ENCODE data around the gene EMC9.

The EMC9 gene

DNA sequence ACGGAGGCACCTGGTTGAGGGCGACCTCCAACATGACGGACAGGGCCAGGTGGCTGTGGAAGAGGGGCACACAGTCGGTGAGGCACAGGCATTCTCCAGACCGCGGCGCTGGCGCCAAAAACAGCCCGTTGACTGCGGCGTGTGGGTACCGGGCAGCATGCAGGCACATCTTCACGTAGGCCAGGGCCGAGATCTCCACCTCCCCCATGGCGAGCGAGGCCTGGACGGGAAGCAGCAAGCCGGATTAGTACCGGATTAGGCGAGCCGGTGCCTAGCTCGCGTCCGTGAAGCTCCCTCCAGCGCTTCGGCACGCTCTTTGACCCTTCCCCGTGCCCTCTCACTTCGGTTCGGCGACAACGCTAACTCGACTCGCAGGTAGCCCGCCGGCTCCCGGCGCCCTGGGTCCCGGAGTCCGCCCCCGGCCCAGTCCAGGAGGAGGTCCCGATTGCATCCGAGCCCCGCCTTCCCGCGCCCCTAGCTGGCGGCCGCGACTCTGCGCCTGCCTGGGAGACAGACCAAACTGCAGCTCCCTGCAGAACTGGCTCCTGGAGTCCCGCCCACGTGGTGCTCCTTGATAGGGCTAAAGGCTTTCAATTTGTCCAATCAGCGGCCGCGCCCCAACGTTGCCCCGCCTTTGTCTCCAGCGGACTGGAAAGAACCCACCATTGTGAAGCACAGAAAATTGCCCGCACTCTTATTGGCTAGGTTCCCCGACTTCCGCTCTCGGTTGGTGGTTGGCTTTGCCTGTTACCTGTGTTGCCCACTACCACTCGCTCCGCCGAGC is at the start of gene EMC9:
EMC9 (minus strand) TSS at position 495 of the 784 bp plus-strand sequence; CDS start at position 208, 287 bp downstream.
- DNase-seq (ENCODE audit: extremely low read depth, low read depth): peak; percentile 96
- TF ChIP-seq CTCF (IDR thresholded peaks at IDR 0.05; ENCODE audit: low read depth, low read length): peak; percentile 33

DNA sequence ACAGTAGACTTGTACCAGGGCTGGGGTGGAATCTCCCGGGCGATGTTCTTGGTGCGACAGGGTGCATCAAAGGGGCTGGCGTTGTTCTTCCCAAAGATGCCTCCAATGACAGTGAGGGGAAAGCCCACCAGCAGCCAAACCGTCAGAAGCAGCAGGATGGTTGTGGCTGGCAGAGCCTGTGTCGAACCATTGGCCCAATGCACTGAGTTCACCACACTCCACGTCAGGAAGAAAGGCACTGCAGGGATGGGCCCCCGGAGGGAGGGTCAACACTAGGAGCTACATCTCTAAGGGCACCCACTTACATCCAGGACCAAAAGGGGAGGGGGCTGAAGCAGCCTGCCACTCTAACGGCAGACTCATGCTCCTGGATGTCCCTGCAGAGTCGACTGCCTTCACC is 49.0 kb upstream of the EMC9 start:
- no peak for TF ChIP-seq CTCF (IDR thresholded peaks at IDR 0.05; ENCODE audit: low read depth, low read length)
- no peak for DNase-seq (ENCODE audit: extremely low read depth, low read depth)

GRCh38 chr14:24189460-24189859 is 48.1 kb upstream of the EMC9 start:
- no peak for TF ChIP-seq CTCF (IDR thresholded peaks at IDR 0.05; ENCODE audit: low read depth, low read length)
- no peak for DNase-seq (ENCODE audit: extremely low read depth, low read depth)

DNA sequence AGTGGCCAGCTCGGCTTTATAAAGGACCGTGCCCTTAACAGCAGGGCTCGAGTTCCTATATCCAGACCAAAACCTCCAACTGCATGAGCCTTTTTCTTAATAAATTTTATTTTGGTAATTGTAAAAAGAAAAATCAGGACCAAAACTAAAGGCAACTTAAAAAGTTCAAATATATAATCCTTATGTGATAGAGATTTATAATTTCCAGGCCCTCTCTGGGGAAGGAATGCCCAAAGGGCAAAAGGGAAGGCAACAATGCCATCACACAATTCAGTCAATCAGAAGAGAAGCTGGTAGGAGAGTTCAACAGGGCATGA is 47.6 kb upstream of the EMC9 start:
- TF ChIP-seq CTCF (IDR thresholded peaks at IDR 0.05; ENCODE audit: low read depth, low read length): no peak
- DNase-seq (ENCODE audit: extremely low read depth, low read depth): no peak

DNA sequence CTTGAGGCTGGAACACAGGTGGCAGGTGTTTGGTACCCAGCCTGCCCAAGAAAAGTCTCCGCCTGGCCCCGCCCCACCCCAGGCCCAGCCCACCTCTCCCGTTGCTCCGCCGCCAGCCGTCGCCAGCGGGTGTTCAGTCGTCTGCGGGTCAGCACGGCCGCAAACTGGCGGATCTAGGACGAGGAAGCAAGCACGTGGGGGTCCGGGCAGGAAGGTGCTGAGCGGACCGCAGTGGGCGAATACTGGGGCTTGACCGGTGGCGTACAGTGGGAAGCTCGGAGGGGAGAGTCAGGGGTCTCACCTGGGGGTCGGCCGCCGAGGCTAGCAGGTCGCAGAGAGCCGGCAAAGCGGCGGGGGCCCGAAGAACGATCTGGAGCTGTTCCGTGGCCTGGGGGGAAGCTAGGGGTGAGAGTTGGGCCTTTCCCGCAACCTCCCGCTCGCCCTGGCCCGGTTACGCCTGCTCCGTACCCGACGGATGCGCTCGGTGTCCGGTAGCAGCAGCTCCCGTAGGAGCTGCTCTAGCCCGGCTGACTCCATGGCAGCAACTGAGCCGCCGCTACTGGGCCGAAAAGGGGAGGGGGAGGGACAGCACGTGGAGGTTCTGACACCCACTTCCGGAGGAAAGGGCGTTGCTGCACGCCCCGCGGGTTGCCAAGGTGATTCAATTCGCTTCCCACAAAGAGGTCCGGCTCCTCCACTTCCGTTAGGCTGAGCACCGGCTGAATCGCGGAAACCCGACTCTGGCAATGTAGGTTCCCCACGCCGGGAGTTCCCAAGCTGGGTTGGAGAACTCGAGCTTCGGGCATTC is 47.1 kb upstream of the EMC9 start, which contains the start of gene IPO4:
IPO4 (minus strand) TSS at position 566 of the 808 bp plus-strand sequence; CDS start at position 537, 29 bp downstream.
- TF ChIP-seq CTCF (IDR thresholded peaks at IDR 0.05; ENCODE audit: low read depth, low read length): no peak
- peak; percentile 95 for DNase-seq (ENCODE audit: extremely low read depth, low read depth)

GRCh38 chr14:24187539-24187915 is 46.1 kb upstream of the EMC9 start:
- no peak for DNase-seq (ENCODE audit: extremely low read depth, low read depth)
- TF ChIP-seq CTCF (IDR thresholded peaks at IDR 0.05; ENCODE audit: low read depth, low read length): no peak
